Left colon (tissue), 2 donors: ENCODE data around the gene DPP10. TPM values are rescaled to one million over a fixed set of nuclear protein-coding genes. Genes with fewer than 3 reads are reported as not detected.
"Not testable (repeated sequence)": the region's sequence is repeated elsewhere in the genome, so short reads cannot be mapped to it uniquely, and the experiment has no call there.

Source experiments
- ATAC-seq: fragments of 200-7000 bp; cut with Tn5 transposase; one replicate; pipeline ENCODE4 v1.9.1; 2020; ENCODE audit warnings: mild to moderate bottlenecking, moderate library complexity
- DNase-seq, 2 donors: peaks; one replicate each; pipeline ENCODE4 v3.0.0-alpha.2; 2020
- intact Hi-C, 2 donors: fragments of 100-400 bp; cut with DNase I in 1 of 2; cut with micrococcal nuclease in 1 of 2; formaldehyde crosslinking; loops; one replicate each; pipeline versions ENCODE4 v1.11.2 to v1.14.0; 2022; cut with DNase I, micrococcal nuclease
- total RNA-seq, 2 donors: library from RNA; stranded (reverse); fragmentation: NEBNext Ultra II Directional; extraction: Animal tissue kit (Norgen Biotek cat#: 25700); gene quantifications; one replicate each; pipeline ENCODE4 v1.2.1, GENCODE V29; 2021
- donor health status: DM: no; HTN: no; CAD: no.
- donor health status: DM: yes; HTN: yes; CAD: no.

Gene DPP10
- total RNA-seq, 2 donors from 2014 or later, result 6.1 to 11.2 TPM

- DNase-seq (no peak), ATAC-seq (no peak)
- intact Hi-C loops, result no loop called here
Observed at GRCh38 chr2:114683251-114683650, 240.8 kb downstream of the DPP10 start.

DNA sequence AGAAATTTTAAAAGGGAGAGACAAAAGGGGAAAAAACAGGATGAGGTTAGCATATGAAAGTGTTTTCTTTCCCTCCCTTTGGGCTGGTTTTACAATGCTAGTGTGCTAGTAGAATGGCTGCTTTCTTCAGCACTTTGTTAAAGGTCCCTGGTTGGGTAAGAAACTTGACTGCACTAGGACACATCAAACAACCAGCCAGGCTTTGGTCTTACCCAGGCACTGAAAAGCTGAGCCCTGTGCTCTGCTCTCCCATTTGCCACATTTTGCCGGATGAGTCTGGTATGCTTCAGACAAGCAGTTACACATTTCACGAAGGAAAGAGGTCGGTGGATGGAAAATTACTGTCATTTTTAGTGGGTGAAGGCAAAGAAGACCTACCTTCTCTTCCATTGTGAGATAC, 242.0 kb downstream of the DPP10 start:
- intact Hi-C loops, result no loop called here
- no peak for DNase-seq
- no peak for ATAC-seq

- intact Hi-C loops, result no loop called here
- no peak for ATAC-seq
Observed at GRCh38 chr2:114685102-114685501, 242.7 kb downstream of the DPP10 start.

GRCh38 chr2:114688241-114688640, 245.8 kb downstream of the DPP10 start:
- ATAC-seq, result no peak

More at GRCh38 chr2:114685102-114685501, 242.7 kb downstream of the DPP10 start:
- no peak for DNase-seq

DNA sequence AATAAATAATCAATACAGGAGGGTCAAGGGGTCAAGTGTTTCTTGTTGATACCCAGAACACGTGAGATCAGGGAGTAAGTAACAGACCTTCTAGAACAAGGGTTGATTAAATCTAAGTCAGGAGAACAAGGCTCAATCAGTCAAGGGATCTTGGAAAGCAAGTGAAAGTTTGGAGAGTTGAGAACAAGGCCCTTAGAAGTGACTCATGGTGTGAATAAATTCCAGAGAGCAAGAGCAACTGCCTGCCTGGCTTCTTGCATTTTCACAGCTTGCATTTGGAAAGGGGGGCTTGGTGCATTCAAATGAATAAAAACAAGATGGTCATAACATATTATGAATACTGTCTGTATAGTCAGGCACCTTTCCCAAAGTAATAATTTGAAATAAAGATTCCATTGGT, 256.1 kb downstream of the DPP10 start:
- no peak for DNase-seq
- intact Hi-C loops, result no loop called here
- no peak for ATAC-seq

More at GRCh38 chr2:114688241-114688640, 245.8 kb downstream of the DPP10 start:
- DNase-seq, result no peak
- intact Hi-C loops, result no loop called here

GRCh38 chr2:114699423-114699944, 257.0 kb downstream of the DPP10 start:
- no peak for DNase-seq

GRCh38 chr2:114700440-114700839, 258.0 kb downstream of the DPP10 start:
- no peak for DNase-seq
- no peak for ATAC-seq
- intact Hi-C loops, result no loop called here

More at GRCh38 chr2:114699423-114699944, 257.0 kb downstream of the DPP10 start:
- ATAC-seq, result no peak
- intact Hi-C loops, result no loop called here

DNA sequence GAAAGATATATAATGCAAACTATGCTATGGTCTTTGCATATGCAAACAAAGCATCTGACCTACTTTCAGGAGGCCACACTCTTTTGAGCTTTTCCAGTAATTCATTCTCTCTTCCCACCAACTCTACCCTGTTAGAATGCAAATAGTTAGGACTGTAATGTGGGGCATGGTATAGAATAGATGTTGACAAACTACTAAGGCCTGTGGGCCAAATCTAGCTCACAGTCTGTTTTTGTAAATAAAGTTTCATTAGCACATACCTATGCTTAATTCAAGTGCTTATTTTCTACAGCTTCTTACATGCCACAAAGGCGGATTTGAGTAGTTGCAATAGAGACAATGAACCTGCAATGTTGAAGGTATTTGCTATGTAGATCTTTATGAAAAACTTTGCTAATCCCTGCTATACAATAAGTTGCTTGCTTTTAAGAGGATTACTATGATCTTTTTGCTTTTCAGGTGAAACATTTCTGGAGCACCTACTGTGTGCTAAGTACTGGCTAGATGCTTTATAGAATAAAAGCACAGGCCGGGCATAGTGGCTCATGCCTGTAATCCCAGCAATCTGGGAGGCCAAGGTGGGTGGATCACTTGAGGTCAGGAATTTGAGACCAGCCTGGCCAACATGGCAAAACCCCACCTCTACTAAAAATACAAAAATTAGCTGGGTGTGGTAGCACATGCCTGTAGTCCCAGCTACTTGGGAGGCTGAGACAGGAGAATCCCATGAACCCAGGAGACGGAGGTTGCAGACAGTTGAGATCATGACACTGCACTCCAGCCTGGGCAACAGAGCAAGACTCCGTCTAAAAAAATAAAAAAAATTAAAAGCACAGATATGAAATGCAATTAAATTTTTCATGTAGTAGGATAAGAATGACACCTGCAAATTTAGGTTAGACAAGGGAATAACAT, 267.8 kb downstream of the DPP10 start:
- ATAC-seq (no peak), DNase-seq (no peak)
- intact Hi-C loops, result no loop called here

GRCh38 chr2:114714313-114714712, 271.9 kb downstream of the DPP10 start:
- ATAC-seq (no peak), DNase-seq (no peak)
- intact Hi-C loops, result no loop called here

- intact Hi-C loops, result no loop called here
- ATAC-seq (no peak), DNase-seq (no peak)
Observed at GRCh38 chr2:114717049-114717448, 274.6 kb downstream of the DPP10 start.

DNA sequence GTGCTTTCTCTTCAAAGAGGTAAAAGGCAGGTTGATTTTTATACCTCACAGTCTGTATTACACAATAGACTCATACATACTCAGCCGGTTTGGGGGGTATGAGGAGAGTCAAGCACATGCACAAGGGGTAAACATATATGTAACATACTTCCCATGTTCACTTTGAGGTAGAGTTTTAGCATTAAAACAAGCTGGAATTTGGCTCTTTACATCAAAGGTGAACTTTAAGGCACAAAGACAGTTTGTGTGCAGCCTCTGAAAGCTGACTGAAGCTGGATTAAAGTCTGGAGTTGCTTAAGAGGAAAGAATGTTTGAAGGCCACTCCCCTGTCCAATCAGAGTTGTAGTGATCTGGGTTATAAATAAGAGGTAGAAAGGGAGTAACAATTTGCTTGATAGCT, 282.0 kb downstream of the DPP10 start:
- no peak for DNase-seq
- ATAC-seq, result no peak
- intact Hi-C loops, result no loop called here

- no peak for ATAC-seq
- intact Hi-C loops, result no loop called here
- no peak for DNase-seq
Observed at GRCh38 chr2:114727012-114727411, 284.6 kb downstream of the DPP10 start.

DNA sequence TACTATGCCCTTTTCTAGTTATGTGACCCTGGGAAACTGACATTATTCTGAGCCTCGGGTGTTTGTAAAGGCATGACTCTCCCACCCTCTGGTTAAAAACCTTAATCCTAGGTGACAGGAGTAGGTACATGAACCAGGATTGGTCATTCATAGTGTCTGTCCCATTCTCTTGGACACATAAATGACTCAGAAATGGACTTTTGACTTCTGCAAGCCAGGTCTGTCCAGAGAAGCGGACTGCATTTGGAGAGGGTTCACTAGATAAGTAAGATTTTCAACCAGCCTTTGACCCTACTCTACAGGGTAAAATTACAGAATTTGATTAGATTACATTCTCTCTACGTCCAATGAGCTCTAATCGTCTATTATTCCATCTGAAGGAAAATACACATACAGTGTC, 285.9 kb downstream of the DPP10 start:
- DNase-seq, result no peak
- intact Hi-C loops, result no loop called here
- ATAC-seq, result no peak

- DNase-seq (no peak), ATAC-seq (no peak)
- intact Hi-C loops, result no loop called here
Observed at GRCh38 chr2:114729026-114729425, 286.6 kb downstream of the DPP10 start.

DNA sequence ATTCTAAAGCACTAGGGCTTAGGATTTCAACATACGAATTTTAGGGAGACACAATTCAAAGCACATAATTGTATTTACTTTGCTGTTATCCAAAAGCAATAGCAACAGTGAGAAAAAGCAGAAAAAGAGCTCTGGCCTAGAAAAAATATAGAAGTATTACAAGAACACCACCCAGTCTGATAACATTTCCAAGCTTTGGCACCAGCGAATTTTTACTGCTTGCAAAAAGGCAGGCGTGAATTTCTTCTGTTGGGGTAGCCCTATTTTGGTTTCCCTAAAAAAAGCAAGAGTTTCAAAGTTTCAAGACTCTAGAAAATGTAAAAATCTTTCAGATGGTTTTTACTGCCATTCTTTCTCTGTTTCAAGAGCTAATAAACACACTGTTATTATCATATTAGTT, 292.7 kb downstream of the DPP10 start:
- no peak for ATAC-seq
- intact Hi-C loops, result no loop called here
- no peak for DNase-seq

DNA sequence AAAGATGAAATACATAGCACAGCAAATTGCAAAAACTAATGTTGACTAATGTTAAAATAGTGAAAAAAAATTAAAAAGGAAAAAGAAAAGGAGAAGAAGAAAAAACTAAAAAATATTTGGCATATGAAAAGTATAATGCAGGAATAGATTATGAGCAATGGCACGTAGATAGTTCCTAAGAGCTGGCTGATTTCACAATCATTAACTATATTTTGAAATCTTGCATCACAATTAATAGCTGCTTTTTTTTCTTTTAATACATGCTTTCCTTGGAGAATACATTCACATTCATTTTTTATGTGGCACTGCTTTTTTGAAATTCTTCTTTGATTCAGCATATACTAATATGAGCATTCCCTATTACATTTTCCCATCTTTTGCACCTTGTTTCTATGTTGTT, 299.8 kb downstream of the DPP10 start:
- no peak for ATAC-seq

GRCh38 chr2:114745700-114746099, 303.3 kb downstream of the DPP10 start:
- DNase-seq, result no peak
- intact Hi-C loops, result no loop called here
- ATAC-seq, result no peak

More for the DNA sequence above, 299.8 kb downstream of the DPP10 start:
- intact Hi-C loops, result no loop called here
- no peak for DNase-seq

GRCh38 chr2:114748175-114748574, 305.7 kb downstream of the DPP10 start:
- DNase-seq, intact Hi-C loops, ATAC-seq: not testable (repeated sequence)

DNA sequence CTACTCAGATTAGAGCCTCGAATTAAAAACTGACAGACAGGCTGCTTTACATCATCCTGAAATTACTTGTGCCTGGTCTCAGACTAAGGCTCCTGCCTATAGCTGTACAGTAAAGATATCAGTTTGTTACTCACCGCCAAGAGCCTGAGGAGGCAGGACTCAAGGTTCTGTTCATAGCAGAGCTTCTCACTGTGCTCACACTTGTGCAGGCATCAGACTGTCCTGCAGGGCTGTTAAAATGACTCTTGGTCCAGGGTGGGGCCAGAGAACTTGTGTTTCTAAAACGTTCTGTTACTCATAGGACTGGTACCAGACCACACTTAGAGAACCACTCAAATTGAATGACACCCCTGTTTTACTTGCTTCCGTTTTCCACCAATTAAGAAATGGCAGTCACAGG, 310.0 kb downstream of the DPP10 start:
- ATAC-seq (no peak), DNase-seq (no peak)
- intact Hi-C loops, result no loop called here

GRCh38 chr2:114753145-114753544, 310.7 kb downstream of the DPP10 start:
- intact Hi-C loops, result no loop called here
- ATAC-seq (no peak), DNase-seq (no peak)
